Measurements from ENCODE around the gene SIVA1.
"Not testable (repeated sequence)": the region's sequence is repeated elsewhere in the genome, so short reads cannot be mapped to it uniquely, and the experiment has no call there.

The SIVA1 gene

DNA sequence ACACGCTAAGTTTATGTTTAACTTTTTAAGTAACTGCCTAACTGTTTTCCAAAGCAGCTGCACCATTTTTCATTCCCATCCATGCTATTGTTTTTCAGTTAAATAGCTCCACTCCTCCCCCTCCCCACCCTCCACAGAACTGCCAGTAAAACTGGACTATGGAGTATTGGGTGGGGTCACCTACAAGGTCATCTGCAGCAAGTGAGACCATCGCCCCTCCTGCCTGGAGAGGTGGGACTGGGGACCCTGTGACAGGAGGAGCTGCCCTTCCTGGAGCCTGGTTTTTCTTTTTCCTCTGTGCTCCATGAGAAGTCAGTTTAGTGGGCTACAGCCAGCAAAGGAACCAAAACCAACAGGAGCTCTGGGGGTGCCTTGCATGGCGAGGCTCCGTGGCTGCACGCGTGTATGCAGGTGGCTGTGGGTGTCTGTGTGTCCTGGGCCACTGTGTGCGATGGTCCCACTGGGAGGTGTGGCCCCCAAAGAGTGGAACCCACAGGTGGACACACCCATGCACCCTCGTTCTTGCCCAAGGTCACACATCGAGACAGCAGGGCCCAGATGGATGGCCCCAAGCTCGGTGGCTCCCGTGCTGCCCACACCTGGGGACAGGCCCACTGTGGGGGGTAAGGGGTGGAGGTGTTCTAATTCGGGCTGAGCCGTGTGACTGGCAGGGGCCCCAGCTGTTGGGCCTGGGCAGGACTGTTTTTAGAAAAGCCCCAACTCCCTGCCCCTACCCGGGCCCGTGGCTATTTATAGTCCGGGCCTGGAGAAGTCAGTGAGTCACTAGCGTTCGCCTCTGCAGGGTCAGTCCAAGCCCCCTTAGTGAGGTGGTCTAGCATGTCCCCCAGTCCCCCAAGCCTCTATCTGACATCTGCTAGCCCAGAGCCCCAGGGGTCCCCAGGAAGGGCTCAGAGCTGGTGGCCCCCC, 31.2 kb upstream of the SIVA1 start:
- DNase-seq (ENCODE audit: low read depth), result no peak

DNA sequence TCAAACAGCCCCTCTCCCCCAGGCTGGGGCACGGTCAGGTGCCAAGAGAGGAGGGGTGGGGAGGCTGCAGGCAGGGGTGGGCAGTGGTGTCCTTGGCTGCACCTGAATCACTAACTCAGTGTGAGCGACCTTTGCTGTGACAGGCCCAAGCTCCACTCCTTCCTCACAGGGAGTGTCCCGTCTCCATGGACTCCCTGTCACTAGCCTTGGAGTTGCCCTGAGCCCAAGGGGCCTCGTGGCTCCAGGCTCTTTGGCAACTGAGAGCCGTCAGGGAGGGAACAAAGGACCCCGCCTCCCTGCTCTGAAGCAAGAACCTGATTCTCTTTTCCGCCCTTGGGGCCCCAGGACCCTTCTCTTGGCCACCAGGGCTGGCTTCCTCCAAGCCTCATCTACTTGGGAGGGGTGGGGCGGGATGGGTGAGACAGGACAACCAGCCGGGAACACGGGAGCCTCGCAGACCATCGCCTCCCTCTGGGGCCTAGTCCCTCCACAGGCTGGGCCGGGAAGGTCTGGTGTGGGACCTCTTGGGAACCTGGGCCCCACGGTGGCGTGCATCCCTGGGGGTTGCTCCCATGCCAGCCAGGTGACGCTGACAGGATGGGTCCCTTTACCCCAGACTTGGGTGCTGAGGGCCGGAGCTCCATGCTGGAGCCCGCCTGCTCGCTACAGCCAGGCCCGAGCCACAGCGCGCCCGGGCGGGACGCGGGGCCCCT, 29.9 kb upstream of the SIVA1 start:
- no peak for DNase-seq (ENCODE audit: low read depth)

DNA sequence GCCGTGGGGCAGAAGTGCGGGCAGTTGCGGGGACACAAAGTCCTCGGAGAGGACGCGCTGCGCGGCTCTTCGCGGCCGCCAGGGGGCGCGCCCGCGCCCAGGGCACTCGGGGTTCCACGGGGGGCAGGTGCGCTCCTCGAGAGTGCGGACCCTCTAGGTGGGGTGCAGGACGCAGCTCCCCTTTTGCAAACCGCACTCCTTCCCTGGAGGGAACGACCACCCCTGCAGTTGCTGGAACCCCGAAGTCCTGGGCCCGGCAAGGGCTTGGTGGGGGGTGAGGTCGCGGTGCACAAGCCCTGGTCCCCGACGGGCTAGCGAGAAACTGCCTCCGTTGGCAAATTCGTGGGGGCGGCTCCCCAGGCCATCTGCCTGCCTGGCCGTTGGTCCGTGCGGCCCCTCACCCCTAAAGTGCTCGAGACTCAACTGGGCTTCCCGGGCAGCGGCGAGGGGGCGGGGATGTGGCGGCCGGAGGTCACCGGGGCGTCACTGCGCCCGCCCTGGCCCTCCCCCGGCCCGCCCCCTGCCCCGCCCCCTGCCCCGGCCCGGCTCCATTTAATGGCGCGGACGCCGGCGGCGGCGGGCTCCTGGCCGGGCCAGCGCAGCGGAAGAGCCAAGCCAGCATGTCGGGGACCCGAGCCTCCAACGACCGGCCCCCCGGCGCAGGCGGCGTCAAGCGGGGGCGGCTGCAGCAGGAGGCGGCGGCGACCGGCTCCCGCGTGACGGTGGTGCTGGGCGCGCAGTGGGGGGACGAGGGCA, 29.1 kb upstream of the SIVA1 start, which contains the start of gene ADSS1:
TSS of gene ADSS1 (plus strand) at position 579 of the 756 bp plus-strand sequence. CDS start at position 621, 42 bp downstream.
- DNase-seq (ENCODE audit: low read depth), result peak; percentile 41

DNA sequence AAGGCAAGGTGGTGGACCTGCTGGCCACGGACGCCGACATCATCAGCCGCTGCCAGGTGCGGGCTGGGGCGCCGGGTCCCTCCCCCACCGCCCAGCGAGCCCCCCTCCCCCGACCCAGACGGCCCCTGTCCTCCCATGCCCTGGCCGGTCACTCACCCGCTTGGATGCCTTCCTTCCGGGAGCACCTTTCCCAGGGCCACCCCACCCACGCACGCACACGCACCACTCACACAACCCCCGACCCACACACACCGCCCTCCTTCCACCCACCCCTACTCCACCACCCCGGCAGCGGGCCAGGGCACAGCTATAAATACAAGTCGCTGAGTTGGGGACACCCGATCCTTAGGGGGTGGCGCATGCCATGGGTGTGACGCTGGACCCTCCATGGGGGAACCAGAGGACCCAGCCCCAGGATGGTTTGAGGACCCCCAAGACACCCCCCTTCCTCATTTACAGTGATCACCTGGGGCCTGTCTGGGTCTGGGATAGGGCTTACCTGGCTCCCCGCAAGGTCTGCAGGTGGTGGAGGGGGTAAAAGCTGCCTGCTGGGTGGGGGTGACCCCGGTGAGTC, 28.5 kb upstream of the SIVA1 start:
- no peak for DNase-seq (ENCODE audit: low read depth)

DNA sequence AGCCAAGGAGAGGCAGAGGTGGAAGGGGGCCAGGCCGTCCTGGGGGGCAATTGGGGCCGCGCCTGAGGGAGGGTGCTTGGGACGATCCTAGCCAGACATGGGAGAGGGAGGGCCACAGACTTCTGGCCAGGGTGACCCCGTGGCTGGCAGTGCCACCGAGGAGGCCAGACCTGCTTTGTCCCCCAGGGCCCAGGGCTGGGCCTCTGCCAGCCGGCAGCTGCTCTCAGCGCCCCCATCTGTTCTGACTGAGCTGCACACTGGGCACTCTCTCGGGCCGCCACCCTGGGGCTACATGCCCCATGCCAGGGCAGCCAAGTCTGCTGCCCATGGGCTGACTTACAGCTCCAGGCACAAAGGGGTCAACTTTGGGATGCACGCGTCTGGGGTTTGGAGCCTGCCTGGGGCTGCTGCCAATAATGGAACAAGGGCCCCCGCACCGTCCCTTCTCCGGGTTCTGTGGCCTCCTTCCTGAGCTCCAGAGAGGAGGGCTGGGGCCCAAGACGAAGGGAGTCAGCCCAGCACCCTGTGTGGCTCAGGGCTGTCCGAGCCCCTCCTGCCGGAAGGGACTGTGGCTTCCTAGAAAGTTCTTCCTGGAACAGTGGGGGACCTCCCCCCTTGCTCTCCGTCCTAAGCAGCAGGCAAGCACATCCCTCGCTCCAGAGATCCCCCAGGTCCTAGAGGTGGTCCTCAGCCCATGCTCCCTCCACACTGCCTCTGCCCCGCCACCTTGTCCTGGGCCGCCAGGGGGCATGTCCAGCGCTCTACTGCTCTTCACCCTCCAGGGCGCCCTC, 27.8 kb upstream of the SIVA1 start:
- DNase-seq (ENCODE audit: low read depth), result no peak

DNA sequence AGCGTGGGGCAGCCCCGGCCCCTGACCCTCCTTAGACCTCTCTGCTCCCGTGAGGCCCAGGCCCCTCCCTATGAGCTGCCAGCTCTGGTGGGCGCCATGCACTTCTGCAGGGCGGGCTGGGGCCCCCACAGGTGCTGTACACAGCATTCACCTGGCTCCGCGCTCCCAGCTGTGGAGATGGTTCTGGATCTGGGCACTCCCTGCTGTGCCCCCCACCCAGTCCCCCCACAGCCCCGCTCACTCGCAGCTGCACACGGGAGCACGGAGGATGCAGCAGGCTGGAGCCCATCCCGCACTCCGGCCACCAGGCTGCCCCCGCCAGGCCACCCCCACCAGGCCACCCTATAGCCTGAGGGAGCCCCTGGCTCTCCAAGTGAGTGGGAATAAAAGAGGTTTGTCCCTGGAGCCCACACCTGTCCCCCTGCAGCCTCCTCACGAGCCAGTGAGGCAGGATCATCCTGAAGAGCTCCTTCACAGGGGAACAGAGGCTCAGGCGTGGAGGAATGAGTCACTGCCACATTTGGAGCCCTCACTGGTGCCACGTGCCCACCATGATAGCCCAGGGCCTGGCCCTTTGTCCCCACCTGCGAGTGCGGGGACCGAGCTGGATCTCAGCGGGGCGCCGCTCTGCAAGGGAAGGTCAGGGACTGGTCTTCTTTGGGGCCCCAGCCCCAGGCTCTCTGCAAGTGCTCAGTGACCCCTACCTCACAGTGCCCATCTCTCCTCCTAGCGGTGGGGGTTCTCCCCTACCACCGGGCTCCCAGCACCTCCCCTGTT, 27.0 kb upstream of the SIVA1 start:
- DNase-seq (ENCODE audit: low read depth), result no peak

DNA sequence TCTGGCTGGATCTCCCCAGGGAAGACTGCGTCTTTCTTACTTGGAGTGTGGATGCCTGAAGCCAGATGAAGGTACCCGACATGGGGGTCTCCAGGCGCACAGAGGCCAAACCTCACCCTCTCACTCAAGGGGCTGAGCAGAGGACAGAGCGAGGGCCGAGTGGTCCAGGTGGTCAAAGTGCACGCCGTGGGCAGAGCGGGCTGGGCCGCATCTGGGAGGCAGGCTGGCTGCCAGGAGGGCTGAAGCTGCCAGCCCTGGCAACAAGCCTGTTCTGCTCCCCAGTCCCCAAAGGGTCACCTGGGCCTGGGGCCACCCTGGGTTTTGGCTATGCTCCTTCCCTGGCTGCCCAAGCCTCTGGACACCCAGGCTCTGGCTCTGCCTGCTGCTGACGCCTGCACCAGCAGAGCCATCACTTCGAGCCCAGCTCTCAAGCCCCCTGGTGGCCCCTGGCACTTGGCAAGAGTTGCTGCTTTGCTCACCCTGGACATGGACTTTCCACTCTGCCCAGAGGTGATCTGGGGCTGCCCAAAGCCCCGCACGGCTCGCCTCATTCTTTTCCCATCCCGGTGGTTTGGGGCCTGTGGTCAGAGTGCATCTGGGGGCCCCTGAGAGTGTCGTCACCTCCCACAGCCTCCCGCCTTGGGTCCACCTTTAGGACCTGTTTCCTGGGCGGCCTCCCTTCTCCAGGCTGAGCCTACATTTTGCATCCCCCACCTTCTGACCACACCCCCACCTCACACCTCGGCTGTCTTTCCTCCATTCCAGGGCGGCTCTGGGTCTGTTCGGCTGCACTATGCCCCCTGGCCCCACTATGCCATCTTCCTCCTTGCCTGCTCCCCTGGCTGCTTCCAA, 26.1 kb upstream of the SIVA1 start:
- DNase-seq (ENCODE audit: low read depth), result no peak

DNA sequence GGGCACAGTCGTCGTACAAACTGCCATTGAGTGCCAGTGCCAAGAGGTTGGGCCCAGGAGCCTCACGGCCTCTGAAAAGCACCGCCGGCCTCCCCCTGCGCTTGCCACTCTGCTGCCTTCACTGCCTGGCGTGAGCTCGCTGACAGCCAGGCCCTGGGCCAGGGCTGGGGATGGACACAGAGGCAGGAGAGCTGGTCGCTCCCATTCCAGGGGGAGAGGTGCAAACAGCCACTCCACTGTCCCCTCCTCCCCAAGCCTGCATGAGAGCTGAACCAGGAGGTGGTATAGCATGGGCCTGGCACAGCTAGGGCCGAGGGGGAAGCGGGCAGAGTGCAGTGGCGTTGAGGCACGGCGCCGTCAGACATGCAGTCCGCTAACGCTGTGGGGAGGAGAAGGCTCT, 24.3 kb upstream of the SIVA1 start:
- DNase-seq (ENCODE audit: low read depth), result no peak

DNA sequence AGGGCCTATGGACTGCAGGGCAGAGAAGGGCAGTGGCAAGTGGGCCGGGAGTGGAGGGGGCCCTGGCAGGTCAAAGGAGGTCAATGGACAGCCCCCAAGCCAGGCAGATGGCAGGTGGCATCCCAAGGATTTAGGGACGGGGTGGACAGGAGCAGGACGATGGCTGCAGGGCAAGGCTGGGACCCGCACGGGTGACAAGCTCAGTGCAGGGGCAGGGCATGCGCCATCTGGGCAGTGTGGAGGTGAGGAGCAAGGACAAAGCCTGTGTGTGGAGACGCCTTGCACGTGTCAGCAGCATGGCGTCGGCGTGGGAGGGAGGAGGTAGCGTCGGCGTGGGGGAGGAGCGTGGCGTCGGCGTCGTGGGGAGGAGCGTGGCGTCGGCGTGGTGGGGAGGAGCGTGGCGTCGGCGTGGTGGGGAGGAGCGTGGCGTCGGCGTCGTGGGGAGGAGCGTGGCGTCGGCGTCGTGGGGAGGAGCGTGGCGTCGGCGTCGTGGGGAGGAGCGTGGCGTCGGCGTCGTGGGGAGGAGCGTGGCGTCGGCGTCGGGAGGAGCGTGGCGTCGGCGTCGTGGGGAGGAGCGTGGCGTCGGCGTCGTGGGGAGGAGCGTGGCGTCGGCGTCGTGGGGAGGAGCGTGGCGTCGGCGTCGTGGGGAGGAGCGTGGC, 23.6 kb upstream of the SIVA1 start:
- DNase-seq (ENCODE audit: low read depth), result not testable (repeated sequence)

DNA sequence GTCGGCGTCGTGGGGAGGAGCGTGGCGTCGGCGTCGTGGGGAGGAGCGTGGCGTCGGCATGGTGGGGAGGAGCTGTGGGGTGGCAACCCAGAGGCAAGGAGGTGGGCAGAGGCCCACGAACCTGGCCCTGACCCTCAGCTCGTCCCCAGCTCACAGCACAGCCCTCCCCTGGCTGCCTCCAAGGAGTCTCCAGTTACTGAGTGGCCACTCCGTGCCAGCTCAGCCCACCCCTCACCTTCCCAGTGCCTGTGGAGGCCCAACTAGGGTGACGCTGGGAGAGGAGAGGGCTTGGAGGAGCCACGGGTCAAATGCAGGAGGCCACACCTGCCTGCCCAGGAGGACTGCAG, 23.1 kb upstream of the SIVA1 start:
- DNase-seq (ENCODE audit: low read depth), result no peak

DNA sequence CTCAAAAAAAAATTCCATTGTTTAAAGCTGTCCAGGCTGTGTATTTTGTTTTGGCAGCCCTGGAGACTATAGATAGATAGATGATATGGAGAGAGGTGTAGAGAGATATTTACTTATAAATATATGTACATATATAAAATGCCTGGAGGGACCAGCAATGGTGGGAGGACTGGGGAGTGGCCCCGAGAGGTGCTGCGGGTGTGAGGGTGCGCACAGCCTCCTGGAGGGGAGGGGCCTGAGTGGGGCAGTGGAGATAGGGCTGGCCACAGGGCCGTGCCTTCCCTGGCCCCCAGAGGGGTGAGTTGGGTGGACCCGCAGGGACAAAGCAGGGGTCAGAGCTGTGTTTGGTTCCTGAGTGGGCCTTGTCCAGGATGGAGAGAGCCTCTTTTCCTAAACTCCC, 22.5 kb upstream of the SIVA1 start:
- no peak for DNase-seq (ENCODE audit: low read depth)

DNA sequence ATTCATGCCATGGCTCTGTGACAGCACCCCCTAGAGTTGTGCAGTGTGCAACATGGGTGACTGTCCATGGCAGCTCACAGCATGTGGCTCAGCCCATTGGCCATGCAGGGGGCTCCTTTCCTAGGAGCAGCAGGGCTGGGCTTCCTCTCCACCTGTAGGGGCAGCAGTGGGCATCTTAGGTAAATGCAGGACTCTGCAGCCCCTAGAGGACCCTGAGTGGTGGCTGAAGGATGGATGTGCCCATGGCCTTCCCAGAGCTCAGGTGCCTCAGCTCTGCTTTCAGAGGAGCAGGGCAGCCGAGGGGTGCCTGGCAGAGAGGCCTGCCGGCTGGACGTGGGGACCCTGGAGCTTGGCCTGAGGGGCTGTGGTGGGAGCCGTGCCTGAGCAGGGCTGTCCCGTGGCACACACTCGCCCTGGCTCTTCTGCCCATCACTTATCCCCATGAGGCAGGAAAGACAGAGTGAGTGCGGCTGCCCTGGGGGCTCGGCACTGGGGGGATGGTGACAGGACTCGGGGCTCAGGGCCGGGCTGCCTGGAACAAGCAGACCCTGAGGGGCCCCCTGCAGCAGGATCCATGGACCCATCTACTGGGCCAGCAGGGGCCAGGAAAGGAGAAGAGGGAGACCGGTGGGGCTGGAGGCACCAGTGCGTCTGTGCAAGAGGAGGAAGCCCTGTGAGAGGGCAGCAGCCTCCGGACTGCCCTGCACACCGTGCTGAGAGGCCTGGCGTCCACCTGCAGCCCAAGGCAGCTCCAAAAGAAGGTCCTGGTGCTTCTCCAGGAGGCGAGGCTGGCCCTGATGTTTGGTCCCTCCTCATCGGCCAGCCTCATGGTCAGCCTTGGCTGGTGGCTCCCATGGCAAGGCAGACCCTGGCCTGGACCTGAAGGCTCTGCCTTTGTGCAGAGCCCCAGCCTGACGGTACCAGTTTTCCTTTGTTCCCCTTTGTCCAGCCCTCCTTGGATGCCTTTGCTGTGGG, 21.3 kb upstream of the SIVA1 start:
- DNase-seq (ENCODE audit: low read depth), result no peak

DNA sequence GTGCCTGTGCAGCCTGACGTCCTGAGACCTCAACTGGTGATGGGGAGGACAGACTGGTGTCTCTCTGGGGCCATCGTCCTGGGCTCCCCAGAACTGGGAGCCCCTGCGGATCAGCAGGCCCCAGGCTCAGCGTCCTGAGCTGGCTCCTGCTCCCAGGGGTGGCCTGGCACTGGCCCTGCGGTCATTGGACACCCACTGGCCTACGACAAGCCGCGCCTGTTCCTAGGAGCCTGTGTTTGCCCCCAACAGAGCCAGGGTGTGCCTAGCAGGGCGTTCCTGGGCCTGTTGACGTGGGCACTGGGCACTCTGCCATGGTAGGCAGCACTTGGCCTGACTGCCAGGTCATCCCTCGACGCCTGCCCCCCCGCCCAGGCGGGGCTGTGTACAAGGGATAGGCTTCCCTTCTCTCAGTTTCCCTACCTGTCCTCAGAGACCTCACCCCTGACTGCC, 20.6 kb upstream of the SIVA1 start:
- DNase-seq (ENCODE audit: low read depth), result no peak

DNA sequence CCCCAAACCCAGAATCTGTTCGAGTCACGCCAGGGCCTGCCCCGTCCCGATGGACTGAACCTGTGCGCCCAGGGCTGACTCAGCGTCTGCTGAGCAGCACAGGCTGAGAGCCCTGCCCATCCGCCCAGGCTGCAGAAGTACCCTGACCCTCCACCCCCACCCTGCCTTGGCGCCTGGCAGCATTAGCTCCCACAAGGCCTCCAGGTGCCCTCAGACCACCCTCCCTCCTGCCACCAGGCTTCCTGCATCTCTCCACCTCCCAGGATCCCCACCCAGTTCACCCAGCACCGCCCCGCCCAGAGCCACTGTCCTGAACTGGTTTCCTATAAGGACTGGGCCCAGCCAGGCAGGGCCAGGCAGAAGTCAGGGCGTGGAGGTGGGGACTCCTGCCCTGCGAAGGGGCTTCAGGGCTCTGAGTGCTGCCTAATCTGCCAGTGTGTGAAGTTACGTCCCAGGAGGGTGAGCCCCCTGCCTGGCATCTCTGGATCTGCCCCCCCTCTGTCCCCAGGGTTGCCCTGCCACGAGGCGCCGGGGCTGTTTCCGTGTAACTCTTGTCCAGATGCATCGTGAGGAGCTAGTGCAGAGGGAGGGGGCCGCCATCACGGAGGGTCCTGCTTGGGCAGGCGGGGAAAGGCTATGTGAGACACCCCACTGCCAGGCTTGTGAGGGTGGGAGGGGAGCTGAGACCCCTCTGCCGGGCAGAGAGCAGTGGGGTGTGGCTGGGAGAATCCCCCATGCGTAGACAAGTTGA, 19.8 kb upstream of the SIVA1 start:
- DNase-seq (ENCODE audit: low read depth), result no peak

DNA sequence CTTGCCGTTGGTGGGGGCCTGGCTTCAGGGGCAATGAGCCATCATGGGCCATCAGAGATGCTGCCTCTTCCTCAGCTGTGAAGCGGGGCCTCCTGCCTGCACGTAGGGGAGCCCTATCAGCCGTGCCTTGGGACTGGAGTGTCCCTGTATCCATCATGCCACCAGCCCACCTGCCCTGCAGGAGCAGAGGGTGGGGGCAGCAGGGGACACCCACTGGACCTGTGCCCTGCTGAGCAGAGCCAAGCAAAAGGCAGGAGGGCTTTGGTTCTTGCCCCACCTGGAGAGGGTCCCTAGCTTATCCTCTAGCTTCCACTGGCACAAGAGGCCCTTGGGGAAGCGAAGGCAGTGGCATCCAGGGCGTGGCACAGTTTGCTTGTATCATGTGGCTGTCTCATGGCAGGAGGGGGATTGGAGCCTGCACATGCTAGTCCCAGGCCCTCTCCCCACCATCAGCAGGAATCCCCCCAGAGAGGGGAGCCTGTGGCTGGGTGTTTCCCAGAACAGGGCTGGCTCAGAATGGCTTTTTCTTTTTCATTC, 18.8 kb upstream of the SIVA1 start:
- DNase-seq (ENCODE audit: low read depth), result no peak

DNA sequence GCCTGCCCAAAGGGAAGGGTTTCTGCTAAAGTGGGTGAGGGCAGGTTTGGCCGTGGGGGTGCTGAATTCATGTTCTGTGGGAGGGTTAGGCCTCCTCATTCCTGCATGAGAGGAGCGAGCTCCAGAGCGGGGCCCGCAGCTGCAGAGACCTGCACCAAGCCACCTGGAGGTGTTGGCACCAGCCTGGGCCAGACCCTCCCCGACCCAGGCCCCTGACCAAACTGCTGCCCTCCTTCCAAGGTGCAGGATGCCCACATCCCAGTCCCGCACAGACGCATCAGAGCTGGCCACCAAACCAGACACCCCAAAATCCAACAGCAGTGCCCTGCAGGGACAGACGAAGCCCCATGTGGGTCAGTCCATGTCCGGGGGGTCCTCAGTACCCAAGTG, 18.4 kb upstream of the SIVA1 start:
- no peak for DNase-seq (ENCODE audit: low read depth)
